ENCODE measurements around the gene ACAN.

DNA sequence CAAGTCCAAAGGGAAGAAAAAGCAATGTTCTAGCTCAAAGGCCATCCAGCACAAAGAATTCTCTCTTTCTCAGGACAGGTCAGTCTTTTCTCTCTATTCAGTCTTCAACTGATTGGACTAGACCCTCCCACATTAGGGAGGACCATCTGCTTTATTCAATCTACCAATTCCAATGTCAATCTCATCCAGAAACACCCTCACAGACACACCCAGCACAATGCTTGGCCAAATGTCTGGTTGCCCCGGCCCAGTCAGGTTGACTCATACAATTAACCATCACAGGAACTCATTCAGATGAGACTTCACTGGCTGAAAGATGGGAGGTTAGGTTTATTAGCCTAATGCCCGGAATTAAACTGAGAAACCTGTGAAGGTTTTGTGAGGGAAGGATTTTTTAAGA is 32.4 kb downstream of the ACAN start:
- TF ChIP-seq, protein P1, sequence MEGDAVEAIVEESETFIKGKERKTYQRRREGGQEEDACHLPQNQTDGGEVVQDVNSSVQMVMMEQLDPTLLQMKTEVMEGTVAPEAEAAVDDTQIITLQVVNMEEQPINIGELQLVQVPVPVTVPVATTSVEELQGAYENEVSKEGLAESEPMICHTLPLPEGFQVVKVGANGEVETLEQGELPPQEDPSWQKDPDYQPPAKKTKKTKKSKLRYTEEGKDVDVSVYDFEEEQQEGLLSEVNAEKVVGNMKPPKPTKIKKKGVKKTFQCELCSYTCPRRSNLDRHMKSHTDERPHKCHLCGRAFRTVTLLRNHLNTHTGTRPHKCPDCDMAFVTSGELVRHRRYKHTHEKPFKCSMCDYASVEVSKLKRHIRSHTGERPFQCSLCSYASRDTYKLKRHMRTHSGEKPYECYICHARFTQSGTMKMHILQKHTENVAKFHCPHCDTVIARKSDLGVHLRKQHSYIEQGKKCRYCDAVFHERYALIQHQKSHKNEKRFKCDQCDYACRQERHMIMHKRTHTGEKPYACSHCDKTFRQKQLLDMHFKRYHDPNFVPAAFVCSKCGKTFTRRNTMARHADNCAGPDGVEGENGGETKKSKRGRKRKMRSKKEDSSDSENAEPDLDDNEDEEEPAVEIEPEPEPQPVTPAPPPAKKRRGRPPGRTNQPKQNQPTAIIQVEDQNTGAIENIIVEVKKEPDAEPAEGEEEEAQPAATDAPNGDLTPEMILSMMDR (IDR thresholded peaks at IDR 0.05): no peak
- no peak for TF ChIP-seq EP300 (IDR thresholded peaks at IDR 0.05)

All from tibial nerve (tissue), 4 donors.